IPS DF 6.9 (cell line): ENCODE results near the gene NRSN2.
"Not testable (repeated sequence)": the region's sequence is repeated elsewhere in the genome, so short reads cannot be mapped to it uniquely, and the experiment has no call there.

Experiments used
- DNase-seq: peaks from one replicate; pipeline ENCODE4 v3.0.0-alpha.2; 2013; ENCODE audit warnings: low read depth, low spot score
- H3K27ac ChIP-seq: one replicate; pipeline ENCODE4 v1.5.1; 2013; ENCODE audit warnings: low read length, control low read depth
- H3K27me3 ChIP-seq: 2 replicates; pipeline ENCODE4 v1.6.1; 2013; ENCODE audit warnings: mild to moderate bottlenecking, low read length; ENCODE audit not compliant: control insufficient read depth, insufficient read depth
- H3K36me3 ChIP-seq: 2 replicates; pipeline ENCODE4 v1.6.1; 2013; ENCODE audit warnings: low read length; ENCODE audit not compliant: control insufficient read depth, insufficient read depth
- H3K4me1 ChIP-seq: 2 replicates; pipeline ENCODE4 v1.6.1; 2013; ENCODE audit warnings: low read length; ENCODE audit not compliant: control insufficient read depth, insufficient read depth
- H3K4me3 ChIP-seq: 2 replicates; pipeline ENCODE4 v1.5.1; 2013; ENCODE audit warnings: mild to moderate bottlenecking, low read length
- H3K9me3 ChIP-seq: 2 replicates; pipeline ENCODE4 v1.6.1; 2013; ENCODE audit warnings: low read length, inconsistent platforms; ENCODE audit not compliant: control insufficient read depth, insufficient read depth
- WGBS: extraction: QIAGEN DNeasy Blood & Tissue Kit; methylation state at CpG from one replicate; pipeline ENCODE4 v1.1.7; 2013; ENCODE audit warnings: mixed read lengths, missing lambda C conversion rate; ENCODE audit not compliant: insufficient read length, insufficient coverage; 5-methylcytosine and 5-hydroxymethylcytosine counted together

The NRSN2 gene

GRCh38 chr20:387520-387919 lies 40.6 kb downstream of the NRSN2 start:
- Histone ChIP-seq H3K27me3 (no peaks in the 10 kb centered on the region), H3K4me1 (no peaks in the 10 kb centered on the region), H3K4me3 (no peak overlapping the region), H3K27ac (no peak overlapping the region), H3K36me3 (peaks cover 3% of the 10 kb centered on the region; the same call in 1 of the 2 replicates), H3K9me3 (no peaks in the 10 kb centered on the region)
- DNase-seq, result no peak
- WGBS, result no CpG with 5 or more reads among the region's 3 CpGs

GRCh38 chr20:388034-388994 lies 41.4 kb downstream of the NRSN2 start:
- no CpG with 5 or more reads among the region's 21 CpGs for WGBS
- Histone ChIP-seq H3K36me3 (peaks cover 3% of the 10 kb centered on the region; the same call in 1 of the 2 replicates), H3K4me1 (no peaks in the 10 kb centered on the region), H3K27ac (no peak overlapping the region), H3K9me3 (no peaks in the 10 kb centered on the region), H3K4me3 (no peak overlapping the region), H3K27me3 (no peaks in the 10 kb centered on the region)
- DNase-seq, result no peak

DNA sequence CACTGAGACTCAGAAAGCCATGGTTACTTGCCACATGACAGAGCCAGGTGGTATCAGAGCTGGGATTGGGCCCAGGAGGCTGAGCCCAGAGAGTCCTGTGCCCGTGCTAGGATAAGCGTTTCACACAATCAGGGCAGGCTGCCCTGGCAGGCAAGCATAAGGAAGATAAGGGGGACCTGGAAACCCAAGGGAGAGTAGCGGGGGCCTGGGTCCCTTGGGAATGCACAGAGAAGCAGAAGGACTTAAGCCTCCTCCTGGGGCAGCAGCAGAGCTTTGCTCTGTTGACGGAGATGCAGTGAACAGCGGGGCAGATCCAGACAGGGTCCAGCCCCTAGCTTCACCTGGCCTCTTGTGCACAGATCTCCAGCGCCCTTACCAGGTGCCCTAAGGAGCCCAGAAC lies 42.3 kb downstream of the NRSN2 start:
- WGBS, result no CpG with 5 or more reads among the region's 6 CpGs
- H3K4me1 ChIP-seq, result no peaks in the 10 kb centered on the region
- no peaks in the 10 kb centered on the region for H3K27me3 ChIP-seq
- no peak overlapping the region for H3K4me3 ChIP-seq
- H3K9me3 ChIP-seq, result no peaks in the 10 kb centered on the region
- no peak for DNase-seq
- H3K27ac ChIP-seq, result no peak overlapping the region
- H3K36me3 ChIP-seq, result peaks cover 3% of the 10 kb centered on the region; the same call in 1 of the 2 replicates

GRCh38 chr20:391041-391711 lies 44.3 kb downstream of the NRSN2 start:
- no peak overlapping the region for H3K4me3 ChIP-seq
- WGBS, result no CpG with 5 or more reads among the region's 29 CpGs
- H3K27ac ChIP-seq, result no peak overlapping the region
- H3K36me3 ChIP-seq, result peaks cover 3% of the 10 kb centered on the region; the same call in 1 of the 2 replicates
- no peaks in the 10 kb centered on the region for H3K27me3 ChIP-seq
- no peaks in the 10 kb centered on the region for H3K9me3 ChIP-seq
- H3K4me1 ChIP-seq, result no peaks in the 10 kb centered on the region
- no peak for DNase-seq

GRCh38 chr20:393296-393695 lies 46.4 kb downstream of the NRSN2 start:
- not testable (repeated sequence) for H3K4me3 ChIP-seq, H3K36me3 ChIP-seq, H3K4me1 ChIP-seq, H3K27me3 ChIP-seq, DNase-seq, H3K27ac ChIP-seq, H3K9me3 ChIP-seq
- WGBS, result no CpG with 5 or more reads among the region's 2 CpGs

- Histone ChIP-seq H3K4me1 (peaks cover 2% of the 10 kb centered on the region; the same call in 1 of the 2 replicates), H3K4me3 (no peak overlapping the region), H3K36me3 (no peaks in the 10 kb centered on the region), H3K27me3 (no peaks in the 10 kb centered on the region), H3K9me3 (no peaks in the 10 kb centered on the region), H3K27ac (no peak overlapping the region)
- no CpG with 5 or more reads among the region's 24 CpGs for WGBS
- no peak for DNase-seq
Measured at GRCh38 chr20:396252-396618, 49.3 kb downstream of the NRSN2 start.

- no peak for DNase-seq
- Histone ChIP-seq H3K36me3 (no peaks in the 10 kb centered on the region), H3K4me1 (peaks cover 2% of the 10 kb centered on the region; the same call in 1 of the 2 replicates), H3K4me3 (no peak overlapping the region), H3K9me3 (no peaks in the 10 kb centered on the region), H3K27ac (no peak overlapping the region), H3K27me3 (no peaks in the 10 kb centered on the region)
- no CpG with 5 or more reads among the region's 4 CpGs for WGBS
Measured at GRCh38 chr20:396619-397431, 49.9 kb downstream of the NRSN2 start.

DNA sequence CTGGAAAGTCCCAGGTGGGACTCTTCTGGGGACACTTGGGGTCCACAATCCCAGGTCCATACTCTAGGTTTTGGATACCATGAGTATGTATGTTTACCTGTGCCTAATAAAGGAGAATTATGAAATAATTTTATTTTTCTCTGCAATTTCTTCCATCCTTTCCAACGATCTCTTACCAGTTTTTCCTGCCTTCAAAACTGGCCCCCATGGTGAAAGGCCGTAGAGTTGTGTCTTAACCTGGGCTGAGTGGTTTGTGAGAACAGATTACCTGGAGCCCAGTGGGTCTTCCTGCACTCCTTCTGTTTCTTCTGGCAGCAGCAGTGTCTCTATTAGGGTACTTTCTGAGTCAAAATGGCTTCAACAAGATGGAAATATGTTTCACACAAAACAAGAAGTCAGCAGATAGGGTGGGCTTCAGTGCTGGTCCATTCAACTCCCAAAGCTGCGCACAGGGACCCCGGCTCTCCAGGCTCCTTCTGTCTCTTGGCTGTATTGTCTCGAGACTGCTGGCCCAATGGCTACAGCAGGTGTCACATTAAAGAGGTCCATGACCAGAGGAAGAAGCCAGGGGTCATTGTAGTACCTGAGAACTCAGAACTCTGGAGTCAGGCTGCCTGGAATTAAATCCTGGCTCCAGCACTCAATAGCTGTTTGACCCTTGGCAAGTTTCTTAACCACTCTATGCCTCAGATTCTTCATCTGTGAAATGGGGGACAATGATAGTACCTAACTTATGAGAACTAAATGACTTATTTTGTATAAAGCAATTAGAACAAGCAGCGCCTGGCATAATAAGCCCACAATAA lies 50.7 kb downstream of the NRSN2 start:
- Histone ChIP-seq H3K36me3 (no peaks in the 10 kb centered on the region), H3K9me3 (no peaks in the 10 kb centered on the region), H3K4me3 (no peak overlapping the region), H3K27ac (no peak overlapping the region), H3K4me1 (peaks cover 2% of the 10 kb centered on the region; the same call in 1 of the 2 replicates), H3K27me3 (no peaks in the 10 kb centered on the region)
- DNase-seq, result no peak
- WGBS, result no CpG with 5 or more reads among the region's 6 CpGs

DNA sequence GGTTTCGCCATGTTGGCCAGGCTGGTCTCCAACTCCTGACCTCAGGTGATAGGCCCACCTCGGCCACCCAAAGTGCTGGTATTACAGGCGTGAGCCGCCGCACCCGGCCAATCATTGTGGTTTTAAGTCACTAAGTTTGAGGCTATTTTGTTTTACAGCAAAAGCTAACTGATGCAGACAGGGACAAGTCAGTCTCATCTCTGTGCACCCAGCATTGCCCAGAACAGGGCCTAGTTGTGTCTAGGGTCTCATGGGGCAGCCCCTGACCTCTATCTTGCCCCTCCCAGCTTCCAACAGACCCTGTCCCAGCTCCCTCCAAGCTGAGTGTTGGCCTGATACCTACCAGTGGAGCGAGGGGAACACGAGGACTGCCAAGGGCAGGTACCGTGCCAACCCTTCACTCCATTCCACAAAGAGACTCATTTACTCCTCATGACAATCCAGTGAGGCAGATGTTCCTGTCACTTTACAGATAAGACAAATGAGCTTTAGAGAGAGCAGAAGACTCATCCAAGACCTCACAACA lies 52.3 kb downstream of the NRSN2 start:
- WGBS, result no CpG with 5 or more reads among the region's 9 CpGs

More for the DNA sequence above, 52.3 kb downstream of the NRSN2 start:
- DNase-seq, result no peak
- no peaks in the 10 kb centered on the region for H3K27me3 ChIP-seq
- no peaks in the 10 kb centered on the region for H3K9me3 ChIP-seq
- peaks cover 2% of the 10 kb centered on the region; the same call in 1 of the 2 replicates for H3K4me1 ChIP-seq
- H3K4me3 ChIP-seq, result no peak overlapping the region
- no peak overlapping the region for H3K27ac ChIP-seq
- no peaks in the 10 kb centered on the region for H3K36me3 ChIP-seq
